SU-DHL-6 (cell line): ENCODE measurements around the gene TFG.

Source experiments
- H2AFZ ChIP-seq: fragments of 200-600 bp; sonication (generic); 2 replicates; pipeline ENCODE4 v1.6.1; 2014; ENCODE audit warnings: low read depth, mild to moderate bottlenecking, moderate library complexity, mixed read lengths, antibody characterized with exemption, low read length; ENCODE audit not compliant: severe bottlenecking
- H3F3A ChIP-seq: fragments of 200-600 bp; shearing (Covaris generic); 2 replicates; pipeline ENCODE4 v1.6.0; 2016; ENCODE audit warnings: antibody characterized with exemption, mild to moderate bottlenecking; ENCODE audit not compliant: insufficient read depth
- H3K27ac ChIP-seq: fragments of 200-600 bp; sonication (generic); 2 replicates; pipeline ENCODE4 v1.5.1; 2016; ENCODE audit warnings: low read depth, mild to moderate bottlenecking, low read length, moderate library complexity, mixed read lengths
- H3K27me3 ChIP-seq: fragments of 200-600 bp; sonication (generic), shearing (Covaris generic); 2 replicates; pipeline ENCODE4 v1.6.0; 2014; ENCODE audit warnings: mild to moderate bottlenecking, low read length
- H3K36me3 ChIP-seq: fragments of 200-600 bp; sonication (generic); 2 replicates; pipeline ENCODE4 v1.6.1; 2014; ENCODE audit warnings: mild to moderate bottlenecking, low read length, mixed read lengths
- H3K4me2 ChIP-seq: fragments of 300-600, 200-600 bp; shearing (Covaris generic), sonication (generic); 2 replicates; pipeline ENCODE4 v1.6.0; 2014; ENCODE audit warnings: low read length, low read depth, mild to moderate bottlenecking; ENCODE audit not compliant: poor library complexity, severe bottlenecking
- H3K4me3 ChIP-seq: fragments of 200-600 bp; sonication (generic); 2 replicates; pipeline ENCODE4 v1.5.1; 2014; ENCODE audit warnings: antibody characterized with exemption, low read length, mild to moderate bottlenecking, mixed read lengths; ENCODE audit not compliant: insufficient read depth, poor library complexity, severe bottlenecking
- H3K79me2 ChIP-seq: fragments of 200-600 bp; sonication (generic); 2 replicates; pipeline ENCODE4 v1.6.1; 2014; ENCODE audit warnings: mild to moderate bottlenecking, low read length, moderate library complexity; ENCODE audit not compliant: insufficient read depth
- H3K9ac ChIP-seq: fragments of 200-600 bp; sonication (generic); 2 replicates; pipeline ENCODE4 v1.7.0; 2014; ENCODE audit warnings: mild to moderate bottlenecking, low read length
- H3K9me2 ChIP-seq: fragments of 200-600 bp; sonication (generic); replicated peaks from 2 replicates; pipeline ENCODE4 v1.6.1; 2014; ENCODE audit warnings: low read length; ENCODE audit not compliant: insufficient read depth
- H3K9me3 ChIP-seq: fragments of 200-600 bp; sonication (generic); 2 replicates; pipeline ENCODE4 v1.6.1; 2014; ENCODE audit warnings: low read length, mixed read lengths; ENCODE audit not compliant: insufficient read depth
- H4K20me1 ChIP-seq: fragments of 200-600 bp; sonication (generic); 2 replicates; pipeline ENCODE4 v1.6.1; 2014; ENCODE audit warnings: low read depth, mild to moderate bottlenecking, antibody characterized with exemption, low read length, moderate library complexity, mixed read lengths
- CTCF ChIP-seq: fragments of 200-600 bp; sonication (generic); IDR thresholded peaks from one replicate; pipeline ENCODE4 v1.5.1; 2017; ENCODE audit warnings: antibody characterized with exemption, mild to moderate bottlenecking, low read length, moderate library complexity; ENCODE audit not compliant: insufficient read depth, poor library complexity, severe bottlenecking
- EZH2phosphoT487 ChIP-seq: fragments of 200-600 bp; sonication (generic), shearing (Covaris generic); conservative IDR thresholded peaks from 2 replicates; pipeline ENCODE4 v1.6.1; 2018; ENCODE audit warnings: mild to moderate bottlenecking, antibody characterized with exemption, low read length, moderate library complexity, mixed read lengths

TFG gene

GRCh38 chr3:100682854-100683760, 26.2 kb upstream of the TFG start:
- Histone ChIP-seq H3K27me3 (no peaks in the 10 kb centered on the region), H3K36me3 (no peaks in the 10 kb centered on the region), H3K9me3 (no peaks in the 10 kb centered on the region), H3K79me2 (no peaks in the 10 kb centered on the region), H3K4me2 (no peak overlapping the region), H3K9ac (no peak overlapping the region), H3K27ac (no peak overlapping the region), H3K9me2 (no peaks in the 10 kb centered on the region), H4K20me1 (no peaks in the 10 kb centered on the region), H3K4me3 (no peak overlapping the region), H2AFZ (no peak overlapping the region), H3F3A (no peaks in the 10 kb centered on the region)
- TF ChIP-seq CTCF (no peak), EZH2phosphoT487 (no peak)

- H4K20me1 ChIP-seq: no peaks in the 10 kb centered on the region
- H2AFZ ChIP-seq: no peak overlapping the region
- H3K27ac ChIP-seq: no peak overlapping the region
- H3K9me2 ChIP-seq: no peaks in the 10 kb centered on the region
- no peaks in the 10 kb centered on the region for H3K79me2 ChIP-seq
- no peaks in the 10 kb centered on the region for H3K27me3 ChIP-seq
- H3K9ac ChIP-seq: no peak overlapping the region
- H3K9me3 ChIP-seq: no peaks in the 10 kb centered on the region
- H3K4me2 ChIP-seq: no peak overlapping the region
- no peaks in the 10 kb centered on the region for H3K36me3 ChIP-seq
- TF ChIP-seq CTCF: no peak
- no peak for TF ChIP-seq EZH2phosphoT487
- H3F3A ChIP-seq: no peaks in the 10 kb centered on the region
- no peak overlapping the region for H3K4me3 ChIP-seq
Measured at GRCh38 chr3:100693225-100693624, 16.1 kb upstream of the TFG start.

GRCh38 chr3:100695696-100696095, 13.6 kb upstream of the TFG start:
- no peak overlapping the region for H3K4me3 ChIP-seq
- TF ChIP-seq EZH2phosphoT487: no peak
- no peak for TF ChIP-seq CTCF
- no peak overlapping the region for H2AFZ ChIP-seq
- H4K20me1 ChIP-seq: no peaks in the 10 kb centered on the region
- no peaks in the 10 kb centered on the region for H3K9me3 ChIP-seq
- H3K27me3 ChIP-seq: no peaks in the 10 kb centered on the region
- no peaks in the 10 kb centered on the region for H3F3A ChIP-seq
- H3K4me2 ChIP-seq: no peak overlapping the region
- no peaks in the 10 kb centered on the region for H3K36me3 ChIP-seq
- H3K9me2 ChIP-seq: no peaks in the 10 kb centered on the region
- no peaks in the 10 kb centered on the region for H3K79me2 ChIP-seq
- H3K27ac ChIP-seq: no peak overlapping the region
- H3K9ac ChIP-seq: no peak overlapping the region
